HCT116 (cell line): ENCODE results near the gene SPTBN4. TPM values are rescaled to one million over a fixed set of nuclear protein-coding genes. Genes with fewer than 3 reads are reported as not detected.

Experiments
- ATAC-seq: fragments of 200-7000 bp; cut with Tn5 transposase; 2 replicates; pipeline ENCODE4 v1.9.1; 2020; ENCODE audit warnings: mild to moderate bottlenecking, moderate library complexity
- BruUV-seq: library from RNA; stranded (reverse); fragments of 400-500 nt; replicated peaks from 2 replicates; lab custom pipeline; 2021; lab: Mats Ljungman, UMichigan
- CTCF ChIA-PET: fragments of 300-600 bp; sonication (Branson Sonifier 250); formaldehyde crosslinking; loops from one replicate; lab custom pipeline; 2021; ENCODE audit warnings: antibody characterized with exemption; lab: Charles Lee
- POLR2A ChIA-PET: fragments of 300-600, 350-600 bp; sonication (Branson Sonifier 250); formaldehyde crosslinking; loops from one replicate; lab custom pipeline; 2021; ENCODE audit warnings: antibody characterized with exemption; lab: Charles Lee
- RAD21 ChIA-PET, 2 experiments: fragments of 300-600 bp; sonication (Branson Sonifier 250); formaldehyde crosslinking; loops; one replicate each; lab custom pipeline; 2023; ENCODE audit warnings: low total read pairs in 2 of 2; ENCODE audit not compliant: uncharacterized antibody in 2 of 2, unreplicated experiment in 2 of 2, low non-redundant PET in 1 of 2; lab: Charles Lee
- DNase-seq: peaks from one replicate; pipeline ENCODE4 v3.0.0-alpha.2; 2010; ENCODE audit warnings: low read depth, low spot score
- H2AFZ ChIP-seq: fragments of 200-600 bp; shearing (Covaris generic), sonication (generic); 2 replicates; pipeline ENCODE4 v1.6.1; 2017; ENCODE audit warnings: low read depth, mixed run types, mixed read lengths, antibody characterized with exemption, low read length; ENCODE audit not compliant: poor library complexity, severe bottlenecking
- H3K27ac ChIP-seq: 2 replicates; pipeline ENCODE4 v1.5.1; 2012; ENCODE audit warnings: low read depth, low read length
- H3K27me3 ChIP-seq: fragments of 200-600 bp; sonication (generic); 2 replicates; pipeline ENCODE4 v1.6.1; 2016; ENCODE audit warnings: mixed run types, low read length, mixed read lengths; ENCODE audit not compliant: insufficient read depth
- H3K36me3 ChIP-seq, 2 experiments: fragments of 200-500 bp in 1 of 2; fragments of 200-600 bp in 1 of 2; sonication (Bioruptor generic) in 1 of 2; sonication (generic) in 1 of 2; 2 replicates each; pipeline versions ENCODE4 v1.5.1 to v1.6.1; 2014 to 2016; ENCODE audit warnings: low read length in 2 of 2, inconsistent platforms in 1 of 2, mixed read lengths in 1 of 2, mixed run types in 1 of 2; ENCODE audit not compliant: insufficient read depth in 2 of 2, control insufficient read depth in 1 of 2
- H3K4me1 ChIP-seq, 2 experiments: fragments of 200-600 bp in 1 of 2; sonication (generic) in 1 of 2; 2 replicates each; pipeline versions ENCODE4 v1.5.1 to v1.6.1; 2012 to 2017; ENCODE audit warnings: low read length in 2 of 2, inconsistent platforms in 1 of 2, mild to moderate bottlenecking in 1 of 2, mixed read lengths in 1 of 2, mixed run types in 1 of 2, moderate library complexity in 1 of 2; ENCODE audit not compliant: insufficient read depth in 2 of 2, control insufficient read depth in 1 of 2
- H3K4me2 ChIP-seq: fragments of 200-600 bp; sonication (generic); 2 replicates; pipeline ENCODE4 v1.6.1; 2017; ENCODE audit warnings: mixed run types, low read length, mixed read lengths
- H3K4me3 ChIP-seq, 2 experiments: fragments of 200-600 bp in 1 of 2; sonication (generic) in 1 of 2; replicated peaks in 1 of 2; 2 replicates each; pipeline ENCODE4 v1.5.1; 2011 to 2016; ENCODE audit warnings: low read length in 2 of 2, control low read depth in 1 of 2, low read depth in 1 of 2, mild to moderate bottlenecking in 1 of 2, mixed read lengths in 1 of 2, mixed run types in 1 of 2
- H3K79me2 ChIP-seq: fragments of 200-600 bp; sonication (generic); 2 replicates; pipeline ENCODE4 v1.6.1; 2017; ENCODE audit warnings: mild to moderate bottlenecking, mixed run types, low read length, moderate library complexity, mixed read lengths; ENCODE audit not compliant: insufficient read depth
- H3K9ac ChIP-seq: fragments of 200-600 bp; sonication (generic); 2 replicates; pipeline ENCODE4 v1.6.1; 2016; ENCODE audit warnings: low read length, mixed read lengths
- H3K9me2 ChIP-seq: fragments of 200-600 bp; sonication (generic), shearing (Covaris generic); 2 replicates; pipeline ENCODE4 v1.6.1; 2017; ENCODE audit warnings: mixed run types, mild to moderate bottlenecking, moderate library complexity; ENCODE audit not compliant: insufficient read depth
- H3K9me3 ChIP-seq, 2 experiments: fragments of 200-500 bp in 1 of 2; fragments of 200-600 bp in 1 of 2; sonication (Bioruptor generic) in 1 of 2; sonication (generic) in 1 of 2; 2 replicates each; pipeline ENCODE4 v1.6.1; 2014 to 2017; ENCODE audit warnings: low read length in 2 of 2, mixed read lengths in 2 of 2, inconsistent platforms in 1 of 2, low read depth in 1 of 2, mild to moderate bottlenecking in 1 of 2, mixed run types in 1 of 2, moderate library complexity in 1 of 2; ENCODE audit not compliant: control insufficient read depth in 1 of 2, insufficient read depth in 1 of 2
- H4K20me1 ChIP-seq: fragments of 200-600 bp; sonication (generic), shearing (Covaris generic); 2 replicates; pipeline ENCODE4 v1.6.1; 2017; ENCODE audit warnings: mixed run types, mild to moderate bottlenecking, moderate library complexity; ENCODE audit not compliant: insufficient read depth
- CBX3 ChIP-seq: IDR thresholded peaks from 2 replicates; pipeline ENCODE4 v1.6.1; 2012; ENCODE audit warnings: low read depth
- CEBPB ChIP-seq: IDR thresholded peaks from 2 replicates; pipeline ENCODE4 v1.6.1; 2012; ENCODE audit warnings: low read depth
- CTCF ChIP-seq, 3 experiments: fragments of 200-600 bp in 1 of 3; sonication (generic) in 1 of 3; IDR thresholded peaks in 2 of 3; conservative IDR thresholded peaks in 1 of 3; 2 replicates each; pipeline ENCODE4 v1.5.1; 2012 to 2017; ENCODE audit warnings: low read depth in 2 of 3, low read length in 2 of 3, antibody characterized with exemption in 1 of 3, borderline replicate concordance in 1 of 3, control low read depth in 1 of 3, mild to moderate bottlenecking in 1 of 3, mixed read lengths in 1 of 3, mixed run types in 1 of 3, moderate library complexity in 1 of 3; ENCODE audit not compliant: insufficient read depth in 1 of 3
- ELF1 ChIP-seq: IDR thresholded peaks from 2 replicates; pipeline ENCODE4 v1.6.1; 2012; ENCODE audit warnings: low read depth, borderline replicate concordance
- EZH2 ChIP-seq: fragments of 200-600 bp; sonication (generic); IDR thresholded peaks from 2 replicates; pipeline ENCODE4 v1.6.1; 2017; ENCODE audit warnings: antibody characterized with exemption, mixed run types
- MAX ChIP-seq: IDR thresholded peaks from 2 replicates; pipeline ENCODE4 v1.6.1; 2012
- POLR2A ChIP-seq: IDR thresholded peaks from 2 replicates; pipeline ENCODE4 v1.7.0; 2011; ENCODE audit warnings: borderline replicate concordance; ENCODE audit not compliant: insufficient read depth, insufficient read length; ENCODE audit errors: extremely low read depth
- POLR2AphosphoS5 ChIP-seq: IDR thresholded peaks from 2 replicates; pipeline ENCODE4 v1.6.1; 2011; ENCODE audit warnings: mild to moderate bottlenecking, low read depth, low read length, moderate library complexity
- SIN3A ChIP-seq: IDR thresholded peaks from 2 replicates; pipeline ENCODE4 v1.6.1; 2012; ENCODE audit warnings: low read depth
- SRF ChIP-seq: IDR thresholded peaks from 2 replicates; pipeline ENCODE4 v1.6.1; 2012; ENCODE audit warnings: low read depth
- YY1 ChIP-seq: IDR thresholded peaks from 2 replicates; pipeline ENCODE4 v1.6.1; 2011; ENCODE audit warnings: low read length, low read depth, moderate library complexity, mild to moderate bottlenecking; ENCODE audit not compliant: insufficient replicate concordance; ENCODE audit errors: extremely low read depth
- ZFX ChIP-seq: fragments of 450-650 bp; IDR thresholded peaks from 2 replicates; pipeline ENCODE4 v1.6.1; 2017
- ZNF274 ChIP-seq: fragments of 200-500 bp; sonication (Bioruptor generic); IDR thresholded peaks from 2 replicates; pipeline ENCODE4 v1.6.1; 2014; ENCODE audit warnings: mild to moderate bottlenecking, low read depth, low read length, inconsistent platforms
- intact Hi-C: fragments of 100-400 bp; cut with micrococcal nuclease; formaldehyde crosslinking; loops from 2 replicates; pipeline ENCODE4 v1.10.0; 2022
- total RNA-seq: library from RNA; stranded (reverse); gene quantifications from one replicate; pipeline ENCODE4 v1.2.1, GENCODE V29; 2021; ENCODE audit not compliant: unreplicated experiment

SPTBN4 gene
- total RNA-seq, 1 experiment from 2014 or later: 4.6 TPM

- no peaks in the 10 kb centered on the region for H3K9me2 ChIP-seq
- H3K9ac ChIP-seq: peak overlapping the region; percentile 85
- peaks cover 10% of the 10 kb centered on the region; the same call in 1 of the 2 replicates for H3K79me2 ChIP-seq
- ATAC-seq (peak; percentile 47), DNase-seq (peak; percentile 67)
- POLR2A ChIA-PET: interaction anchor here (1.0 to 1.1 kb wide), 2 partner anchors 9 to 11 kb away, joined by 3 read pairs; no protein-coding TSS in a partner anchor
- no peaks in the 10 kb centered on the region for H3K9me3 ChIP-seq
- H4K20me1 ChIP-seq: no peaks in the 10 kb centered on the region
- H3K27ac ChIP-seq: peak overlapping the region; percentile 63
- peak overlapping the region; percentile 22 for H2AFZ ChIP-seq
- intact Hi-C loops: loop anchor here (5.0 kb wide), 1 partner anchor 74 kb away; no protein-coding TSS in a partner anchor
- RAD21 ChIA-PET: no interaction called here
- H3K27me3 ChIP-seq: no peaks in the 10 kb centered on the region
- peak overlapping the region; percentile 74 to 82 for H3K4me3 ChIP-seq
- H3K36me3 ChIP-seq: no peaks in the 10 kb centered on the region
- H3K4me1 ChIP-seq: peaks cover 23 to 67% of the 10 kb centered on the region in 2 experiments
- CTCF ChIA-PET: interaction anchor here (1.4 kb wide), 1 partner anchor 38 kb away, joined by 3 read pairs; no protein-coding TSS in a partner anchor
- H3K4me2 ChIP-seq: peak overlapping the region; percentile 91
- no TSS peak for BruUV-seq
- TF ChIP-seq CTCF (IDR thresholded peaks at IDR 0.05 in 2 of 3, conservative IDR thresholded peaks at IDR 0.05 in 1 of 3; ENCODE audit: borderline replicate concordance in 1 of 3, insufficient read depth in 1 of 3, low read depth in 2 of 3, low read length in 2 of 3) (no peak), EZH2 (no peak), ZFX (no peak), POLR2AphosphoS5 (peak; percentile 59; the same call in 1 of the 2 replicates), ELF1 (no peak), SIN3A (no peak), MAX (no peak), ZNF274 (no peak), SRF (no peak), YY1 (no peak), CEBPB (no peak), CBX3 (no peak), POLR2A (peak; percentile 34)
Observed at GRCh38 chr19:40596608-40597328, 130.0 kb downstream of the SPTBN4 start.
